ENCODE measurements around the gene TYROBP.
"Not testable (repeated sequence)": the region's sequence is repeated elsewhere in the genome, so short reads cannot be mapped to it uniquely, and the experiment has no call there.

Gene TYROBP

DNA sequence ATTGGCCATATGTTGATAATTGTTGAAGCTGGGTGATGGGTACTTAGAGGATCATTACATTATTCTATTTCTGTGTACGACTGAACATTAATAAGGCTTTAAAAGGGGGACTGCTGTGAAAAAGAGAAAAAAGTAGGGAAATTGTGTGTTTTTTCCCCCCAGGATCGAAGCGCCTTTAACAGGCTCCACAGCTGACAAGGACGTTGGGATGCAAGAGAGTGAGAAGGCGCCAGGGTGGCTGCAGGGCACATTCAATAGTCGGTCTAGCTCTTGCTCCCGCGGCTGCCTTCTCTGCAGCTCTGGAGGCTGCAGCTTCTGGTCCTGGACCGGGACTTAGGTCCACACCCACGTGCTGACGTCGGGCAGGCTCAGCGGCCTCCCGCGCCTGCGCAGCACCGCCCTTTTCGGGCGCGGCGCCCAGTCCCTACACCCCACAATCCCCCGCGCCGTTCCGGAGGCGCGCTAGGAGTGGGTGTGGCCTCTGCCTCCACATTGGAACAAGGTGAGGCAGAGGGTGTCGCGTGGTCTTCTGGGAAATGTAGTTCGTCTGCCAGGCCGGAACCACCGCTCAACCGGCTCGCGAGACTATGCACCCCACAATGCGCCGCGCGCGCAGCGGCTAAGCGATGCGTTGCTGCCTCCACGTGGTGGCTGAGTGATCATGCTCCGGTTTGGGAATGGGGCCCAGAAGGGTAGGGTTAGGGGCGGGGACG is 23.2 kb upstream of the TYROBP start:
- DNase-seq, result peak; percentile 97

DNA sequence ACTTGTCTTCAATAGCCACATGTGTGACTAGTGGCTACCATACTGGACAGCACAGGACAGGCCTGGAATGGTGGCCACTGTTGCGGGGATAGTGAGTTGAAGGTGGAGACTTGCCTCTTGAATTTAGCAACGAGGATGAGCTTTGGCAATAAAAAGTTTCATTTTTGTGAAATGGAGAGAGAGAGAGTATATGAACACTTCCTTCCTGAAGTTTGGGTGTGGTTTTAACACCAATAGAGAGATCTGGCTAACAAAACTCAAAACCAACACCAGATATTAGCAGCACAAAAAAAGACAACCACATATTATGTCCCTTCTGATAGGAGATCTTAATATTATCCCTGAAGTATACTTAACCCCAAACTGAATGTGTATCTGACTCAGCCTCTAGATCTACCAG is 21.8 kb upstream of the TYROBP start:
- DNase-seq, result no peak

DNA sequence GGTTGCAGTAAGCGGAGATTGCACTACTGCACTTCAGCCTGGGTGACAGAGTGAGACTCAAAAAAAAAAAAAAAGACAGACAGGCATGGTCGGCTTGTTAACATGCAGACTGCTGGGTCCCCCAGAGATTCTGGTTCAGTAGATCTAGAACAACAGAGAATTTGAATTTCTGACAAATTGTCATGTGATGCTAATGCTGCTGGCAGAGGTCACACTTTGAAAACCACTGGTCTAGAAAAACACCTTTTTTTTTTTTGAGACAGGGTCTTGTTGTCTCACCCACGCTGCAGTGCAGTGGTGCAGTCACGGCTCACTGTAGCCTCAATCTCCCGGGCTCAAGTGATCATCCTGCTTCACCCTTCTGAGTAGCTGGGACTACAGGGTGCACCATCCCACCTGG is 20.4 kb upstream of the TYROBP start:
- no peak for DNase-seq

DNA sequence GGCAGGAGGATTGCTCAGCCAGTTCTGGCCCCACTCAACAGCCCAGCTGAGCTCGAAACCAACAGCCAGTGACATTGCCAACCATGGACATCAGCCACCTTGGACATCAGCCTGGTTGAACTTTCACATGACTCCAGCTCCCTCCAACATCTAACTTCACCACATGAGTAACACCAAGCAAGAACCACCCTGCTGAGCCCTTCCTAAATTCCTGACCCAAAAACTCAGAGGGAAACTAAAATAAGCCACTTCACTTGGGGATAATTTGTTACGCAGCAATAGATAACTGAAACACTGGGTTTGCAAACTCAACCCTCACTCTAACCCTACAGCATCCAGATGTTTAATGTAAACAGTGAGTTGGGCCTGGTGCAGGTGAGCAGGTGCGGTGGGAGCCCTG is 17.4 kb upstream of the TYROBP start:
- DNase-seq, result no peak

DNA sequence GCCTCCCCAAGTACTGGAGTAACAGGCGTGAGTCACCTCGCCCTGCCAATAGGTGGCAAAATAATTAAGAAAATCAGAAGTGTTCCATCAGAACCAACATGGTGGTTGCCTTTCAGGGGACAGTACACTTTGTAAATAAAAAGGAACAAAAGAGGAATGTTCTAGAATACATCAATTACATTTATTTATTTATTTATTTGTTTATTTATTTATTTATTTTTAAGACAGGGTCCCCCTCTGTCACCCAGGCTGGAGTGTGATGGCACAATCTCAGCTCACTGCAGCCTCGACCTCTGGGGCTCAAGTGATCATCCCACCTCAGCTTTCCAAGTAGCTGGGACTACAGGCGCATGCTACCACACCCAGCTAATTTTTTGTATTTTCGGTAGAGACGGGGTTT is 12.9 kb upstream of the TYROBP start:
- no peak for DNase-seq

DNA sequence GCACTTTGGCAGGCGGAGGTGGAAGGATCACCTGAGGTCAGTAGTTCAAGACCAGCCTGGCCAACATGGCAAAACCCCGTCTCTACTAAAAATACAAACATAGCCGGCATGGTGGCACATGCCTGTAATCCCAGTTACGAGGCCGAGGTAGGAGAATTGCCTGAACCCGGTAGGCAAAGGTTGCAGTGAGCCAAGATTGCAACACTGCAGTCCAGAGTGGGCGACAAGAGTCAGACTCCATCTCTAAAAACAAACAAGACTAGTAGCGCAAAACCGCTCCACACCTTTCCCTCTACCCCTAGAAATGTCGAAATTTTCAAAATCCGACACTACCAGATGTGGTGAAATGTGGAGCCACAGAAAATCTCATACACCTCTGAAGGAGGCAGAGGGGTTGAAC is 11.2 kb upstream of the TYROBP start:
- DNase-seq, result no peak

DNA sequence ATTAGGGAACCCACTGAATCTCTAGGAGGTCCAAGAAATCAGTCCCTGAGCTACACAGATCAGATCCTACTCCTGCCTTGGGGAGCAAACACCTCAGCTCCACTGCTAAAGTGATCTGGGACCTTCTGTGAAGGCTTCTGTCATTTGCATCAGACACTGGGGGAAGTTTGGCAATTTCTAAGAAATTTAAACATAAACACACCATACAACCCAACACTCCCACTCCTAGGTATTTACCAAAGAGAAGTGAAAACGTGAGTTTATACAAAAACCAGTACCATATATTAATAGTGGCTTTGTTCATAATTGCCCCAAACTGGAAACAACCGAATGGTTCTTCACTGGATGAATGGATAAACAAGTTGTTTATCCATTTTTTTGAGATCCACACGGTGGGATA is 7.3 kb upstream of the TYROBP start:
- no peak for DNase-seq

DNA sequence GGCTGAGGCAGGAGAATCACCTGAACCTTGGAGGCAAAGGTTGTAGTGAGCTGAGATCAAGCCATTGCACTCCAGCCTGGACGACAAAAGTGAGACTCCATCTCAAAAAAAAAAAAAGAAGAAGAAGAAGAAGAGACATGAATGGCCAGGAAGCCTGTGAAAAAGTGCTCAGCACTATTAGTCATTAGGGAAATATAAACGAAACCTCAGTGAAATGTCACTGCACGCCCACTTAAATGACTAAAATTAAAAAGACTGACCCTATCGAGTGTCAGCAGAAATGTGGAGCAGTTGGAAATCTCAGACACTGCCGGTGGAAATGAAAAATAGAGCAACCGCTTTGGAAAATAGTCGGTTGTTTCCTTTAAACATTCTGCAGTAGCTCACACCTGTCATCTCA is 5.5 kb upstream of the TYROBP start:
- no peak for DNase-seq

DNA sequence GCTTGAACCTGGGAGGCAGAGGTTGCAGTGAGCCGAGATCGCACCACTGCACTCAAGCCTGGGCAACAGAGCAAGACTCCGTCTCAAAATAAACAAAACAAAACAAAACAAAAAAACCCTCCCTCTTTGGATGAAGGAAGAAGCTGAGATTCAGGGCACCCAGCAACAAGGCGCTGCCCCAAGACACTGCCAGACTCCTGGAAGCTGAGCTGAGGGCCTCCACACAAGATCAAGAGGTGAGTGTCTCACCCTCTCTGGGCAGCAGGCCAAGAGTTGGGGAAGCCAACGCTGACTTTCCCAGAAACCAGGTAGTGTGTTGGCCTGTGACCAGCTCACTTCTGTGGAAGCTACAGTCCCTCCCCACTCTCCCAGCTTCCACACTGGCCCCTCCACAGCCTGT is 3.7 kb upstream of the TYROBP start:
- no peak for DNase-seq

DNA sequence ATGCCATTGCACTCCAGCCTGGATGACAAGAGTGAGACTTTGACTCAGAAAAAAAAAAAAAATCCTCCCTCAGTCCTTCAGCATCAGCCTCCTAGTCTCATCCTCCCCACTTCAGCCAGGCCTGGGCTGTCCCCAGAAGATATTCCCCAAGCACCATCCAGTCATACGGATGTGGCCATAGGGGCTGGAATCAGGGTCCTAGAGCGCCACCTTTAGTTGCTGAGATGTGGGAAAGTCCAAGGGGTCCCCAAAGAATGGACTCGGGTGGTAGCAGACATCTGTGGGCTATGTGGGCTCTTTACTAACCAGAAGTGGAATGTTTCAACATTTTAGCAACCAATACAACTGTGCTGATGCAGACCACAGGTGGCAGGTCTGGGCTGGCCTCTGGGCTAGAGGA is 3.1 kb upstream of the TYROBP start:
- DNase-seq, result no peak

DNA sequence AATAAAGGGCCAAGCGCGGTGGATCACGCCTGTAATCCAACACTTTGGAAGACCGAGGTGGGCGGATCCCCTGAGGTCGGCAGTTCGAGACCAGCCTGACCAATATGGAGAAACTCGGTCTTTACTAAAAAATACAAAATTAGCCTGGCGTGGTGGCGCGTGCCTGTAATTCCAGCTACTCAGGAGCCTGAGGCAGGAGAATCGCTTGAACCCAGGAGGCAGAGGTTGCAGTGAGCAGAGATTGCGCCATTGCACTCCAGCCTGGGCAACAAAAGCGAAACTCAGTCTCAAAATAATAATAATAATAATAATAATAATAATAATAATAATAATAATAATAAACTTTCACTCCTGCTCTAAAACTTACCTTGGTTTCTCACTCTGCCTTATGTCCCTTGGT is 2.3 kb upstream of the TYROBP start:
- DNase-seq, result not testable (repeated sequence)

DNA sequence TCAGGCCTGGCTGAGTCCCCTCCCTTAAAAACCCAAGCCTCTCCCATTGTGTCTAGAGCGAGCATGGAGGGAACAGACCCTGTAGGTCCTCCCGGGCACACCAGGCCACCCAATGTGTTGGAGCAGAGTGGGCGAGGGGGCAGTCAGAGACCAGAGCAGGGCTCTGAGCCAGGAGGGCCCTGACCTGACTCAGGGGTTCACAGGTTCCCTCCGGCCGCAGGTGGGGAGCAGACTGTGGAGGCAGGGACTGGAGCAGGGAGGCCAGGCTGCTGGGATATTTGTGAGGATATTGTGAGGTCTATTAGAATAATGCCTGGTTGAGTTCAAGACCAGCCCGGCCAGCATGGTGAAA is 1.6 kb upstream of the TYROBP start:
- no peak for DNase-seq

DNA sequence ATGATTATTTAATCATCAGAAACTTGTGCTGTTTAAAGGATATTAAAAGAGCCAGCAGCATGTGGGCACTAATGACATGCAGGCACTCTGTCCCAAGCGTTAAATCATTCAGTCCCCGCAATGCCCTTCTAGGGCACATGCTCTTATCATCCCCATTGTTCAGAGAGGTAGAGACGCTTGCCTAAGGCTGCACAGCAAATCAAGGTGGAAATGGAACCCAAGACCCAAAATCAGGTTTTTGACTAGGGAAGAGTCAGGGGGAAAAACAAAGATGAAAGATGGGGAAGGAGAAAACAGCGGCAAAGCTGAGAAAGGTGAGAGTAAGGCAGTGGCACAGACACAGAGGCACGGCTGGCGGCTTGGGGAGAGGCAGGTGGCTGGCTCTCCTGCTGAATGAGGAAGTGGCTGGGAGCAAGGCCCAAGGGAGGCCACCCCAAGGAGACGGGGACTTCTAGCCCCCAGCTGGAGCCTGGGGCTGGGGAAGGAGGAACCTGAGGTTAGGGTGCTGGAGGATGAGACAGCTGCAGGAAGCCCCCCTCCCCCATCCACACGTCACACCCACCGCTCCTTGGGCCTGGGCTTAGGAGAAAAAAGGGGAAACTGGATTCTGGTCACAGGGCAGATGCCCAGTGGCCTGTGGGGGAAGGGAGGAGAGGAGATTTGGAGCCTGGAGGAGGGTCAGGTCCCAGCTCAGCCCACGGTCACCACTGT is 1.0 kb upstream of the TYROBP start:
- DNase-seq, result peak; percentile 90

DNA sequence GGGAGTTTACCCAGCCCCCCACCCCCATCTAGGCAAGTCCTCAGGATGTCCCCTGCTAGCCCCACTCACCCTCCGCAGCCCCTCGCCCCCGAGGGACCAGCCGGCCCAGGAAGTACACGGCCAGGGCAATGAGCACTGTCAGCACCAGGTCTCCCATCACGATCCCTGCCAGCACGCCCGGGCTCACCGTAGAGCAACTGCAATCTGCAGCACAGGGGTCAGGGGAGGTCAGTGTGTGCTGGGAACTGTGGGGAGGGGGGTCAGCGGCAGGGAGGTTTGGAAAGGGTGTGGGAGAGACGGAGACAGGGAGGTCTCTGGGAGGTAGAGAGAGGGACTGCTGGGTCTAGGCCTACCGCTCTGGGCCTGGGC is 734 bp downstream of the TYROBP start:
- DNase-seq, result no peak

DNA sequence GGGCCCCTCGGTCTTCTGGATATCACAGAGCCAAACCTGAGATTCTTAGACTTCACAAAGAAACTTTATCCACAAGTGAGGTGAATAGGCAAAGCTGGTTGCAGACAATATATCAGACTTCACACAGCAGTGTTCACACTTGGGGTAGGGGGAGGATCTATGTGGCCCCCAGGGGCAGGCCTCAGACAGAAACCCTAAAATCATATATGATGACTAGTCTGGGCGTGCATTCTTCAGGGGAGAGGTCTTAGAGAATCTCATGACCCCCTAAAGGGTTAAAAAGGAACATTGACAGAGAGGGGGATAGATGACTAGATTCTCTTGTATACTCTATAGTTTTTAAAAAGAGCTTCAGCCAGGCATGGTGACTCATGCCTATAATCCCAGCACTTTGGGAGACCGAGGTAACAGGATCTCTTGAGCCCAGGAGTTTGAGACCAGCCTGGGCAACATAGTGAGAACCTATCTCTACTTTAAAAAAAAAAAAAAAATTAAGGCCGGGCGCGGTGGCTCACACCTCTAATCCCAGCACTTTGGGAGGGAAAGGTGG is 2.8 kb downstream of the TYROBP start:
- DNase-seq, result no peak

DNA sequence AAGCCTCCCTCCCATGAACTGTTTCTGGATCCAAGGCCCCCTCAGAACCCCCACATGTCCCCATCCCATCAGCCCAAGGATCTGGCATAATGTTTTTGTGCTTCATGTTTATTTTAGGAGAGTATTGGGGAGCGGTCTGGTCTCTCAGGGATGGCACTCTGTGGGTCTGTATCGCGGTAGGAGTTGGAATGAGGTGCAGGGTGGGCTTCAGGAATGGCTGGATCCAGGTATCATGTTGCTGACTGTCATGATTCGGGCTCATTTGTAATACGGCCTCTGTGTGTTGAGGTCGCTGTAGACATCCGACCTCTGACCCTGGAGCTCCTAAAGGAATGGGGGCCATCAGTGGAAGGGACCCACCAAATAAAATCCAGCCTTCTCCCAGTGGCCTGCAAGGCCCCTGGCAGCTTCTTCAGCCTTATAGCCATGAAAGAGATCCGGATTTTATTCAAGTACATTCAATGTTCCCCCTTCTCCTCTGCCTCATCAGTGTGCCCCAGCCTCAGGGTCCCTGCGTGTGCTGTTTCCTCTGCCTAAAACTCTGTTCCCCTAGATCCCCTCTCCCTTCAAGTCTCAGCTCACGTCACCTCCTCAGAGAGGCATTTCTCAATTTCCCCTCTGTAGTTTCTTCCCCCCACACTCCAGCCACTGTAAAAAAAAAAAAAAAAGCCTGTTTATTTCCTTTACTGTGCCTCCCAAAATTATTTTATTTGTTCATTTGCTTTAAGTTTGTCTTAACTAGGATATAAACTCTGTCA is 3.6 kb downstream of the TYROBP start:
- DNase-seq, result no peak

DNA sequence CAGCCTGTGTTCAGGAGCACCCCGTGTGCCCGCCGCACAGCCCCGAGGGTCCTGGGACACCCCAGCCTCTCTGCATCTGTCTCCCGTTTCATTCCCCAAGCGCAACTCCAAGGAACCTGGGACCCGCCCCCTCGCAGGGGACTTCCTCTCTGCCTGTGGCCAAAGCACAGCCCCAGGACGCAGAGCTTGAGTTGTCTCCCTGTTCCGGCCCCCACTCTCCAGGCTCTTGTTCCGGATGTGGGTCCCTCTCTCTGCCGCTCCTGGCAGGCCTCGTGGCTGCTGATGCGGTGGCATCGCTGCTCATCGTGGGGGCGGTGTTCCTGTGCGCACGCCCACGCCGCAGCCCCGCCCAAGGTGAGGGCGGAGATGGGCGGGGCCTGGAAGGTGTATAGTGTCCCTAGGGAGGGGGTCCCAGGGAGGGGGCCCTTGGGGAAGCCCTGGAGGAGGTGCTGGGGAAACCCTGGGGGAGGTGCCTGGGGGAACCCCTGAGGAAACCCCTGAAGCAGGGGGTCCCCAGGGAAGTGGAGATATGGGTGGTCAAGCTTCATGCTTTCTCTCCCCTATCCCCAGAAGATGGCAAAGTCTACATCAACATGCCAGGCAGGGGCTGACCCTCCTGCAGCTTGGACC is 4.4 kb downstream of the TYROBP start:
- peak; percentile 85 for DNase-seq

DNA sequence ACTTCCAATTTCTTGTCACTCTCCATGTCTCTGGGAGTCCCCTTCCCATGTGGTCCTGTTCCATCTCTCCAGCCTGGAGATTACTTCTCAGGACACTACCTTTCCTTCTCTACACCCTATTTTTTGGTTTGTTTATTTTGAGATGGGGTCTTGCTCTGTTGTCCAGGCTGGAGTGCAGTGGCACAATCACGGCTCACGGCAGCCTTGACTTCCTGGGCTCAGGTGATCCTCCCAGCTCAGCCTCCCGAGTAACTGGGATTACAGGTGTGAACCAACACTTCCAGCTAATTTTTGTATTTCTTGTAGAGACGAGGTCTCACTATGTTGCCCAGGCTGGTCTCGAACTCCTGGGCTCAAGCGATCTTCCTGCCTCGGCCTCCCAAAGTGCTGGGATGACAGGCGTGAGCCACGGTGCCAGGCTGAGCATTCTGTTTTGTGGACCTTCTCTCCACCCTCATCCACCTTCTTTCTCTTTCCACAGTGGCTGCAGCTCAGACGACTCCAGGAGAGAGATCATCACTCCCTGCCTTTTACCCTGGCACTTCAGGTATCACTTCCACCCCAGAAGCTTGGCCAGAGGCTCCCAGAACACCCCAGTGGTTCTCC is 5.1 kb downstream of the TYROBP start:
- DNase-seq, result no peak

DNA sequence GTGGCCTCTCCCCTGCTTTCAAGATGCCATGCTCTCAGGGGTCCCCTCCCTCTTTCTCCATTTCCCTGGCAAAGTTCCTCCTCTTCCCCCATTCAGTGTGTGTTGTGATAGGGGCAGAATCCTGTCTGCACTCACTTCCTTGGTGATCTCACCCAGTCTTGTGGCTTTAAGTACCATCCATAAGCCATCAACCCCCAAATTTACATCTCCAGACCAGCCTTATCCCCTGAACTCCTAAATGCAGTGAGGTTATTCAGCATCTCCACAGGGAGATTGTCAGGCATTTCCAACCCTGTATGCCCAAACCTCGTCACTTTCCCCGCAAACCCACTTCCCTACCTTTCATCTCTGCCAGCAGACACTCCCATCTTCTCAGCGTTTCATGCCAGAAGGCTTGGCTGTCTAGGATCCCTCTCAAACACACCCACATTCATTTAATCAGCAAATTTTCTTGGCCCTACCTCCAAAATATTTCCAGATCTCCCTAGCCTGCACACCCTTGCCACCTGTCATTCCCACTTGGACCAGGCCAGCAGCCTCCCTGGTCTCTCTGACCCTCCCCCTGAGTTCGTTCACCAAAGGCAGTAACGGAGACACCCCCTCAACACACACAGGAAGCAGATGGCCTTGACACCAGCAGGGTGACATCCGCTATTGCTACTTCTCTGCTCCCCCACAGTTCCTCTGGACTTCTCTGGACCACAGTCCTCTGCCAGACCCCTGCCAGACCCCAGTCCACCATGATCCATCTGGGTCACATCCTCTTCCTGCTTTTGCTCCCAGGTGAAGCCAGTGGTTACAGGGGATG is 6.0 kb downstream of the TYROBP start, which contains the start of gene HCST:
TSS of gene HCST (plus strand) at position 676 of the 808 bp plus-strand sequence. CDS start at position 741, 65 bp downstream.
- DNase-seq, result no peak

DNA sequence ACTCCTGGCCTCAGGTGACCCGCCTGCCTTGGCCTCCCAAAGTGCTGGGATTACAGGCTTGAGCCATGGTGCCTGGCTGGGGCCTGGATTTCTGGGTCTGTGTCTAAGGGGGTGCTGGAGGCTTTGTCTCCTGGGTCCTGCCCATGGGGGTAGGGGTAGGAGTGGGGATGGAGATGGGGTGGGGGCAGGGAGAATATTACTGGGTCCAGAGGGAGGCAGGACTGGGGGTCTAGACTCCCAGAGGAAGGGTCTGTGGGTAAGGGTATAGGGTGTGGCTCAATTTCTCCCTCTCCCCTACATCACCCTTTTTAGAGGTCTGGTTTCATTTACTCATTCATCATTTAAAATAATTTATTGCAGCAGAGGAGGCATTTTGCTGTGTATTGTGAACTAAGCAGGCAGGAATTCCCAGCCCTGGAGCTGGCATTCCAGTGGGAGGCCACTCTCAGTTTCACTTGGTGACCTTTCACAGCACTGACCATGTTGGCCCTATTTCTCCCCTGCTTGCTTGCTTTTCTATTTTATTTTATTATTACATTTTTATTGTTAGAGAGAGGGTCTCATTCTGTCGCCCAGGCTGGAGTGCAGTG is 6.9 kb downstream of the TYROBP start:
- DNase-seq, result no peak

DNA sequence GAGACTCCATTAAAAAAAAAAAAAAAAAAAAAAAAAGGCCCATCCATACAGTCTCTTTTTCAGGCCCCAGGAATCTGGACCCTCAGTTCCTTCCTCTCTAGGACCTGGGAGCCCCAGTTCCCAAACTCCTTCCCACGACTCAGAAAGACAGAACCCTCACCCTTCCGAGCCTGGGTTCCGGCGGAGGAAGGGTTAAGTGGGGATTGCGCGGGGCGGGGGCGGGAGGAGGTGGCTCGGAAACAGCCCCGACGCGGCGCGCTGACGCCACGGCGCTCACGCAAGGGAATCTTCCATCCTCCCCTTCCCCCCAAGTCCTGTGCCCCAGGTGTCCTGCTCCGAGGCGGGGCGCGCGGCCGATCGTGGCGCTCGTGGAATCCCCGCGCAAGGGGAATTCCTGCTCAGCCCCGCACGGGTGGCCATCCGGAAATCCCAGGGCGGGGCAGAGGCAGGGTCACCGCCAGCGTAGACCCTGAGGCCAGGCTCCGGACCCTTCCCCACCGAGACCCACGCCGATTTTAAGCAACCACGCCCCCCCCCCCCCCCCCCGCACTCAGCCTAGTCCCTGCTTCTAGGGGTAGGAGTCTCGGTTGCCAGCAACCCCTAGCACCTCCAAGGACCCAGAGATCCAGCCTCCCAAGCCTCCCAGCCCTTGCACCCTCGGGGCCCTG is 8.4 kb downstream of the TYROBP start:
- DNase-seq, result peak; percentile 18

Data from KG1 (cell line).